Measurements from ENCODE around the gene RDX.

GRCh38 chr11:110301032-110301431 lies 4.6 kb upstream of the RDX start:
- TF ChIP-seq CTCF (IDR thresholded peaks at IDR 0.05) (no peak), POLR2A (IDR thresholded peaks at IDR 0.05) (no peak)

All from lower leg skin (tissue), 3 donors.